Mucosa of descending colon (tissue), 3 donors: ENCODE data around the gene EMILIN3. TPM values are rescaled to one million over a fixed set of nuclear protein-coding genes. Genes with fewer than 3 reads are reported as not detected.

Experiments used
- ATAC-seq: fragments of 200-7000 bp; cut with Tn5 transposase; one replicate; pipeline ENCODE4 v1.9.1; 2020; ENCODE audit warnings: mild to moderate bottlenecking, moderate library complexity
- DNase-seq, 3 donors: peaks; one replicate each; pipeline ENCODE4 v3.0.0-alpha.2; 2020
- H3K36me3 ChIP-seq: fragments of 200-600 bp; one replicate; pipeline ENCODE4 v1.8.0; 2021; ENCODE audit warnings: low read depth, mild to moderate bottlenecking
- H3K4me1 ChIP-seq: fragments of 200-600 bp; one replicate; pipeline ENCODE4 v1.8.0; 2021; ENCODE audit warnings: low read depth, mild to moderate bottlenecking
- H3K4me3 ChIP-seq: fragments of 200-600 bp; one replicate; pipeline ENCODE4 v1.8.0; 2021; ENCODE audit warnings: mild to moderate bottlenecking
- H3K9me3 ChIP-seq: fragments of 200-600 bp; one replicate; pipeline ENCODE4 v1.8.0; 2021; ENCODE audit warnings: mild to moderate bottlenecking
- CTCF ChIP-seq: fragments of 200-600 bp; IDR thresholded peaks from one replicate; pipeline ENCODE4 v1.8.0; 2022; ENCODE audit warnings: antibody characterized with exemption, mild to moderate bottlenecking
- intact Hi-C, 2 donors: fragments of 100-400 bp; cut with DNase I in 1 of 2; cut with micrococcal nuclease in 1 of 2; formaldehyde crosslinking; loops; one replicate each; pipeline versions ENCODE4 v1.11.0 to v1.11.1; 2022; cut with DNase I, micrococcal nuclease
- total RNA-seq, 3 donors: library from RNA; stranded (reverse); fragmentation: NEBNext Ultra II Directional in 2 of 3; extraction: Animal tissue kit (Norgen Biotek cat#: 25700) in 2 of 3; gene quantifications; one replicate each; pipeline versions ENCODE4 v1.2.1 to v1.2.4, GENCODE V29; 2021 to 2023
- donor health status: DM: no; HTN: no; CAD: no; lungs with moderate emphysema.
- donor health status: DM: no; HTN: no; CAD: no.
- donor health status: DM: no; HTN: yes; CAD: no.

The EMILIN3 gene
- total RNA-seq, 3 donors from 2014 or later: 0.23 to 4.0 TPM; not detected in 1

GRCh38 chr20:41363601-41364000 is 3.0 kb downstream of the EMILIN3 start:
- no peak for ATAC-seq
- no peaks in the 10 kb centered on the region for H3K36me3 ChIP-seq
- no peak for TF ChIP-seq CTCF
- H3K4me3 ChIP-seq: no peak overlapping the region
- peak in 1 of 3 donors; percentile 25 for DNase-seq
- H3K4me1 ChIP-seq: peaks cover 6% of the 10 kb centered on the region
- H3K9me3 ChIP-seq: no peaks in the 10 kb centered on the region
- intact Hi-C loops: no loop called here

- intact Hi-C loops: no loop called here
- ATAC-seq: no peak
- DNase-seq: no peak
Measured at GRCh38 chr20:41362748-41363140, 3.9 kb downstream of the EMILIN3 start.

DNA sequence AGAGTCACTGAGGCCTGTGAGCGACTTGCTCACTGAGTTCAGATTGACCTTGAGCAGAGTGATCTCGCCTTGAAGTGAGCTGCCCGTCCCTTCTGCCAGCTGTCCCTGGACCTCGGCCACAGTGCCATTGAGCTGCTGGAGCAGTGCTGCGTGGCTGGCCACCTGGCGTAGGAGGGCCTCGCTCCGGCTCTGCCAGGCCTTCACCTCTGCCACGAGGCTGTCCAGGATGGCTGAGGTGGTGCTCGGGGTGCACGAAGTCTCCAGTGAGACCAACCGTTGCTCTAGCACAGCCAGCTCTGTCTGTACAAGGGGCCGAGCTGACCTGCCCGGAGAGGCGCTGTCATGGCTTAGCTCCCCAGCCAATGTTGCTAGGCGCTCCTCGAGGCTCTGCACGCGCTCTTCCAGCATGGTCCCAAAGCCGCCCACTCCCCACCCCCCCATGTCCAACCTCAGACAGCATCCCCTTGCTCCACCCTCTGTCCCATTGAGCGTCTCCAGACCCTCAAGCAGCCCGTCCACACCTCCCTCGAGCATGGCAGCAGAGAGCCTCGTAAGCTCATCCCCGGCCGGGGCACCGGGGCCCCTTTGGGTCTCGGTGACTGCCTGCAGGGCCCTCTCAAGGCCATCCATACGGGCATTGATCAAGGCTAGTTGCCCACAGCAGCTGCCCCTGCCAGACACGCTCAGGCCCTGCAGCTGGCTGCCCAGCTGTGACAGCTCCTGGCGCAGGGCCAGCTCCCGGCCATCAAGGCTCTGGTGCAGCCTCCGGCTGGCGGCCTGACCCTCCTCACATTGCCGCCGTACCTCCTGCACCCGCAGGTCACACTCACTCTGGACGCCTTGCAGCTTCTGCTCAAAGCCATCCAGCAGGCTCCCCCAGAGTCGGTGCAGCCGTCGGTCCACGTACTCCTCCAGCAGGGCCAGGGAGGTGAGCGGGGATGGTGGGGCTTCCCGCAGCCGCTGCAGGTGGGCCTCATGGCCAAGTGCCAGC is 4.6 kb downstream of the EMILIN3 start:
- Histone ChIP-seq H3K4me1 (peaks cover 6% of the 10 kb centered on the region), H3K4me3 (no peak overlapping the region), H3K9me3 (no peaks in the 10 kb centered on the region), H3K36me3 (no peaks in the 10 kb centered on the region)
- peak; percentile 10 for ATAC-seq
- intact Hi-C loops: no loop called here
- no peak for TF ChIP-seq CTCF
- DNase-seq: peak in 2 of 3 donors; percentile 31 to 51

More at GRCh38 chr20:41362748-41363140, 3.9 kb downstream of the EMILIN3 start:
- peaks cover 6% of the 10 kb centered on the region for H3K4me1 ChIP-seq
- no peak for TF ChIP-seq CTCF
- H3K9me3 ChIP-seq: no peaks in the 10 kb centered on the region
- H3K4me3 ChIP-seq: no peak overlapping the region
- no peaks in the 10 kb centered on the region for H3K36me3 ChIP-seq

DNA sequence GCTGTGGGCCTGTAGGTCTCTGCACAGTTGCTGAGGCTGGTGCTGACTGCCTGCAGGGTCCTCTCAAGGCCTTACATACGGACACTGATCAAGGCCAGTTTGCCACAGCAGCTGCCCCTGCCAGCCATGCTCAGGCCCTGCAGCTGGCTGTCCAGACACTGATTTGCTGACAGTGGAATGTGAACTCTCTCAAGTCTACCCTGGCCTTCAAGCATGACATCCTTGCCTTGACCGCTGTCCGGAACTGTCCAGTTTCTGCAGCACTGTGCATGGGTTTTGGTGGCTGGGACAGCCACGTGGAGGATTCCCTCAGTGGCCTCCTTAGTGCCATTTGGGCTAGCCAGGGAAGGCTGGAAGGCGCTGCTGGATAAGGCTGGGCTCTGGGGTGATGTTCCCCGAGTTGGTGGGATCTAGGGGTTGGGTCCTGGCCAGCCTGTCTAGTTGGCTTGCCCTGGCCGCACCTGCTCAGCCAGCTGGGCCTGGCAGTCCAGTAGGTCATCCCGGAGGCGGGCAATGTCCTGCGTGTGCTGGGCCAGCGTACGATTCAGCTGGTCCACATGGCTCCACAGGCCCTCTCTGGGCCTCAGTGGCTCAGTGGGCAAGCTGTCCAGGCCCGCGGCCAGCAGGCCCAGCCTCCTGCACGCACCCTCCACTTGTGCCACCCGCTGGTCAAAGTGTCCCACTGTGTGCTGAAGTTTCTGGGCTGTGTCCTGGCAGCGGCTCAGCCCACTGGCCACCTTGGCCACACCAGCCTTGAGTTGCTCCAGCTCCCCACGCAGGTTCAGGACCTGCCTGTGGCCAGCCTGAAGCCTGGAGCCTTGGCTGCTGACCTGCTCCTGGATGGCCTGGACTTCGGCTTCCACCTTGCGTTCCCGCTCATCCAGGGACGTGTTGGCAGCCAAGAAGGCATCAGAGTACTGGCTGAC is 5.5 kb downstream of the EMILIN3 start:
- ATAC-seq (peak; percentile 2), DNase-seq (peak in 2 of 3 donors; percentile 31 to 36)

More for the DNA sequence above, 5.5 kb downstream of the EMILIN3 start:
- Histone ChIP-seq H3K9me3 (no peaks in the 10 kb centered on the region), H3K4me1 (peaks cover 6% of the 10 kb centered on the region), H3K36me3 (no peaks in the 10 kb centered on the region), H3K4me3 (no peak overlapping the region)
- intact Hi-C loops: no loop called here
- no peak for TF ChIP-seq CTCF
